B cell (primary cell): Measurements from ENCODE around the gene PLXNB2. TPM values are rescaled to one million over a fixed set of nuclear protein-coding genes. Genes with fewer than 3 reads are reported as not detected.

Experiments used
- ATAC-seq: fragments of 200-7000 bp; cut with Tn5 transposase; one replicate; pipeline ENCODE4 v1.10.0; 2021; ENCODE audit warnings: low read depth, mild to moderate bottlenecking, moderate number of reproducible peaks, moderate library complexity
- CTCF ChIA-PET: fragments of 350-600 bp; sonication (Branson Sonifier 250); formaldehyde crosslinking; loops from one replicate; lab custom pipeline; 2021; ENCODE audit warnings: antibody characterized with exemption, inconsistent platforms; lab: Charles Lee
- POLR2A ChIA-PET: fragments of 350-600 bp; sonication (Branson Sonifier 250); formaldehyde crosslinking; loops from one replicate; lab custom pipeline; 2021; ENCODE audit warnings: antibody characterized with exemption; lab: Charles Lee
- DNase-seq: peaks from one replicate; pipeline ENCODE4 v3.0.0; 2013
- H2AFZ ChIP-seq: 2 replicates; pipeline ENCODE4 v1.6.1; 2012; ENCODE audit warnings: mild to moderate bottlenecking, low read depth, low read length; ENCODE audit not compliant: insufficient read depth, poor library complexity, severe bottlenecking
- H3K27ac ChIP-seq, 2 donors: 1 replicate in 1 of 2; 2 replicates in 1 of 2; pipeline ENCODE4 v1.5.1; 2012 to 2013; ENCODE audit warnings: low read length in 2 of 2, mild to moderate bottlenecking in 2 of 2, moderate library complexity in 1 of 2
- H3K27me3 ChIP-seq, 4 experiments: fragments of 200-600 bp in 1 of 4; sonication (generic) in 1 of 4; replicated peaks in 1 of 4; 1 replicate in 2 of 4; 2 replicates in 2 of 4; pipeline versions ENCODE4 v1.6.1 to v1.7.0; 2013 to 2016; ENCODE audit warnings: low read length in 3 of 4, mild to moderate bottlenecking in 2 of 4, mixed read lengths in 1 of 4, moderate library complexity in 1 of 4; ENCODE audit not compliant: insufficient read depth in 4 of 4, control insufficient read depth in 3 of 4; ENCODE audit errors: control extremely low read depth in 1 of 4
- H3K36me3 ChIP-seq, 2 experiments: replicated peaks in 1 of 2; 1 replicate in 1 of 2; 2 replicates in 1 of 2; pipeline versions ENCODE4 v1.6.1 to v1.7.1; 2013; ENCODE audit warnings: low read length in 1 of 2; ENCODE audit not compliant: insufficient read depth in 2 of 2, control insufficient read depth in 1 of 2; ENCODE audit errors: control extremely low read depth in 1 of 2, extremely low read depth in 1 of 2
- H3K4me1 ChIP-seq, 2 donors: fragments of 200-600 bp in 1 of 2; sonication (generic) in 1 of 2; 1 replicate in 1 of 2; 2 replicates in 1 of 2; pipeline versions ENCODE4 v1.5.1 to v1.6.1; 2013 to 2017; ENCODE audit warnings: low read length in 2 of 2; ENCODE audit not compliant: control insufficient read depth in 2 of 2, insufficient read depth in 2 of 2
- H3K4me2 ChIP-seq: replicated peaks from 2 replicates; pipeline ENCODE3; 2012; ENCODE audit warnings: mild to moderate bottlenecking, low read depth, low read length; ENCODE audit not compliant: poor library complexity, severe bottlenecking
- H3K4me3 ChIP-seq, 5 experiments: fragments of 200-600 bp in 1 of 5; sonication (generic) in 1 of 5; 1 replicate in 3 of 5; 2 replicates in 2 of 5; pipeline versions ENCODE4 v1.5.1 to v1.7.0; 2011 to 2016; ENCODE audit warnings: low read length in 4 of 5, mild to moderate bottlenecking in 4 of 5, low read depth in 2 of 5, control low read depth in 1 of 5, moderate library complexity in 1 of 5; ENCODE audit not compliant: insufficient read depth in 1 of 5; ENCODE audit errors: control extremely low read depth in 1 of 5, extremely low read depth in 1 of 5
- H3K79me2 ChIP-seq: fragments of 200-600 bp; sonication (generic); one replicate; pipeline ENCODE4 v1.6.0; 2016; ENCODE audit warnings: low read length; ENCODE audit not compliant: control insufficient read depth, insufficient read depth
- H3K9ac ChIP-seq: fragments of 200-600 bp; sonication (generic); 2 replicates; pipeline ENCODE4 v1.6.1; 2017; ENCODE audit warnings: mild to moderate bottlenecking, low read length, moderate library complexity
- H3K9me3 ChIP-seq, 3 donors: one replicate each; pipeline versions ENCODE4 v1.6.1 to v1.7.1; 2013; ENCODE audit warnings: low read length in 2 of 3; ENCODE audit not compliant: control insufficient read depth in 2 of 3, insufficient read depth in 1 of 3; ENCODE audit errors: control extremely low read depth in 1 of 3
- H4K20me1 ChIP-seq: 2 replicates; pipeline ENCODE4 v1.6.0; 2012; ENCODE audit warnings: mild to moderate bottlenecking, low read length; ENCODE audit not compliant: insufficient read depth, control insufficient read depth, poor library complexity, severe bottlenecking
- H3K27ac Mint-ChIP-seq: one replicate; pipeline ENCODE4 v1.8.0; 2021; ENCODE audit warnings: mixed read lengths
- H3K27me3 Mint-ChIP-seq: one replicate; pipeline ENCODE4 v1.8.0; 2021; ENCODE audit warnings: mixed read lengths
- H3K4me1 Mint-ChIP-seq: one replicate; pipeline ENCODE4 v1.8.0; 2021; ENCODE audit warnings: mixed read lengths
- H3K4me3 Mint-ChIP-seq: one replicate; pipeline ENCODE4 v1.8.0; 2021; ENCODE audit warnings: mixed read lengths
- H3K9me3 Mint-ChIP-seq: one replicate; pipeline ENCODE4 v1.8.0; 2022; ENCODE audit warnings: mixed read lengths; ENCODE audit not compliant: insufficient read depth
- EZH2 ChIP-seq: IDR thresholded peaks from 2 replicates; pipeline ENCODE4 v1.6.1; 2012; ENCODE audit warnings: borderline replicate concordance, low read depth, mild to moderate bottlenecking, moderate library complexity, low read length; ENCODE audit not compliant: insufficient read depth, poor library complexity, severe bottlenecking
- WGBS: methylation state at CpG from one replicate; pipeline ENCODE4 v1.1.5; 2013; ENCODE audit warnings: missing lambda C conversion rate; ENCODE audit not compliant: insufficient coverage; 5-methylcytosine and 5-hydroxymethylcytosine counted together
- intact Hi-C: fragments of 100-400 bp; cut with micrococcal nuclease; formaldehyde crosslinking; loops from one replicate; pipeline ENCODE4 v1.10.0; 2022
- polyA plus RNA-seq: library from polyadenylated mRNA; depleted of rRNA; stranded (reverse); fragments of >200 nt; gene quantifications from 2 replicates; pipeline ENCODE4 v1.2.3, GENCODE V29; 2012
- total RNA-seq, 2 donors: library from RNA; stranded (reverse); fragments of 120-200 nt in 1 of 2; gene quantifications; 1 replicate in 1 of 2; 2 replicates in 1 of 2; pipeline versions ENCODE4 v1.2.3 to v1.2.4, GENCODE V29; 2013 to 2022
- TF ChIP-seq, protein P1 (sequence below): fragments of 200-600 bp; IDR thresholded peaks from one replicate; pipeline ENCODE4 v1.8.0; 2022; ENCODE audit warnings: antibody characterized with exemption, mild to moderate bottlenecking

PLXNB2 gene
- total and polyA plus RNA-seq, 2 donors (not counting 1 experiment from before 2014, with no cell fraction given), result 5.2 to 31.4 TPM

DNA sequence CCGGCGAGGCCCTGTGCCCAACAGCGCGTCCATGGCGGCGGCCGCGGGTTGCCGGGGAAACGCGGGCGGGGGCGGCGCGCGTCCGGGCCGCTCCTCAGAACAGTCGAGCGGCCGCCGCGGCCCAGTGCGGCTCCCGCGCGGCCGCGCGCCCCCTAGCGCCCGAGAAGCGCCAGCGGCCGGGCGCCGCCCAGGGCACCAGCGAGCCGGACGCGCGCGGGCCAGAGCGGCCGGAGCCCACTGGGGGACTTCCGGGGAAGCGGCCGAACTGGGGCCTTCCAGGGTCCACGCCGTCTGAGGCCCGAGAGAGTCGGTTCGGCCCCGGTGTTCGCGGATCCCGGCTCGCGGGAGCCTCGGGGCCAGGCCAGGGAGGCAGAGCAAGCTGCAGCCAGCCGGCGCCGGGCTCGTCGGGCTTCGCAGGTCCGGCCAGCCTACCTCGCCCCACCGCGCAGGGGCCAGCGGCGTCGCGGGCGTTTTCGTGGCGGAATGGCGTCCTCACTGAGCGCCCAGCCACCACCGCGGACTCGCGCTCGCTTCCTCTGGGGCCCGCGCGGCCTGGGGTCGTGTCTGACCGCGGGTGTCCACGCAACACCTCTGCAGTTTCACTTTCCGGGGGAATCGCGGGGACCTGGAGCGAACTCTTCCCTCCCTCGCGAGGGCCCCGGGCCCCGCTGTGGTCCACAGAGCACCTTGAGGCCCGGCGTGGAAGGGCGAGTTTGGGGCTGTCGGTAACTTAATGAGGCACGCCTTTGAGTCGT, 19.7 kb upstream of the PLXNB2 start, which contains the start of gene DENND6B:
DENND6B (minus strand) TSS at position 57 of the 755 bp plus-strand sequence; CDS start at position 33, 24 bp downstream.
- H3K4me3 Mint-ChIP-seq, result peak within 1 kb of the TSS; percentile 90
- TF ChIP-seq, protein P1, sequence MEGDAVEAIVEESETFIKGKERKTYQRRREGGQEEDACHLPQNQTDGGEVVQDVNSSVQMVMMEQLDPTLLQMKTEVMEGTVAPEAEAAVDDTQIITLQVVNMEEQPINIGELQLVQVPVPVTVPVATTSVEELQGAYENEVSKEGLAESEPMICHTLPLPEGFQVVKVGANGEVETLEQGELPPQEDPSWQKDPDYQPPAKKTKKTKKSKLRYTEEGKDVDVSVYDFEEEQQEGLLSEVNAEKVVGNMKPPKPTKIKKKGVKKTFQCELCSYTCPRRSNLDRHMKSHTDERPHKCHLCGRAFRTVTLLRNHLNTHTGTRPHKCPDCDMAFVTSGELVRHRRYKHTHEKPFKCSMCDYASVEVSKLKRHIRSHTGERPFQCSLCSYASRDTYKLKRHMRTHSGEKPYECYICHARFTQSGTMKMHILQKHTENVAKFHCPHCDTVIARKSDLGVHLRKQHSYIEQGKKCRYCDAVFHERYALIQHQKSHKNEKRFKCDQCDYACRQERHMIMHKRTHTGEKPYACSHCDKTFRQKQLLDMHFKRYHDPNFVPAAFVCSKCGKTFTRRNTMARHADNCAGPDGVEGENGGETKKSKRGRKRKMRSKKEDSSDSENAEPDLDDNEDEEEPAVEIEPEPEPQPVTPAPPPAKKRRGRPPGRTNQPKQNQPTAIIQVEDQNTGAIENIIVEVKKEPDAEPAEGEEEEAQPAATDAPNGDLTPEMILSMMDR, result peak; percentile 67
- TF ChIP-seq EZH2, result no peak
- peak within 1 kb of the TSS; percentile 98 for H3K4me2 ChIP-seq
- H3K27me3 Mint-ChIP-seq, result no peaks in the 10 kb centered on the region
- ATAC-seq, result peak; percentile 94
- 1% methylated on average over 105 of the region's 105 CpGs for WGBS
- H3K27ac Mint-ChIP-seq, result peak within 1 kb of the TSS; percentile 90
- no peaks in the 10 kb centered on the region for H3K79me2 ChIP-seq
- H3K27ac ChIP-seq, result peak within 1 kb of the TSS; percentile 24 to 76
- peaks cover 8 to 13% of the 10 kb centered on the region in 2 donors for H3K4me1 ChIP-seq
- H2AFZ ChIP-seq, result peak within 1 kb of the TSS; percentile 95
- H3K36me3 ChIP-seq, result no peaks in the 10 kb centered on the region
- DNase-seq, result peak; percentile 86
- peak within 1 kb of the TSS in 4 of 5 experiments; percentile 51 to 81 (median 72) for H3K4me3 ChIP-seq
- peaks cover 0 to 6% (median 0%) of the 10 kb centered on the region in 4 experiments for H3K27me3 ChIP-seq
- no peaks in the 10 kb centered on the region for H3K9me3 ChIP-seq
- peak within 1 kb of the TSS; percentile 83 for H3K9ac ChIP-seq
- CTCF ChIA-PET, result interaction anchor here (0.6 to 8.1 kb wide), 20 partner anchors 11 to 199 kb away, joined by 3 to 73 read pairs (median 4); partner anchors contain the start of genes HDAC10, MAPK11 and SCO2
- POLR2A ChIA-PET, result interaction anchor here (0.7 to 2.1 kb wide), 7 partner anchors 13 to 198 kb away, joined by 3 to 12 read pairs (median 5); partner anchors contain the start of genes HDAC10 and SCO2
- peaks cover 21% of the 10 kb centered on the region for H3K4me1 Mint-ChIP-seq
- intact Hi-C loops, result loop anchor here (1.0 kb wide), 6 partner anchors 13 to 86 kb away; no protein-coding TSS in a partner anchor
- no peaks in the 10 kb centered on the region for H4K20me1 ChIP-seq
- H3K9me3 Mint-ChIP-seq, result no peaks in the 10 kb centered on the region
